ENCODE data around the gene TMEM30A. TPM values are rescaled to one million over a fixed set of nuclear protein-coding genes. Genes with fewer than 3 reads are reported as not detected.

TMEM30A gene
- polyA plus RNA-seq, 1 donor: 133 TPM

DNA sequence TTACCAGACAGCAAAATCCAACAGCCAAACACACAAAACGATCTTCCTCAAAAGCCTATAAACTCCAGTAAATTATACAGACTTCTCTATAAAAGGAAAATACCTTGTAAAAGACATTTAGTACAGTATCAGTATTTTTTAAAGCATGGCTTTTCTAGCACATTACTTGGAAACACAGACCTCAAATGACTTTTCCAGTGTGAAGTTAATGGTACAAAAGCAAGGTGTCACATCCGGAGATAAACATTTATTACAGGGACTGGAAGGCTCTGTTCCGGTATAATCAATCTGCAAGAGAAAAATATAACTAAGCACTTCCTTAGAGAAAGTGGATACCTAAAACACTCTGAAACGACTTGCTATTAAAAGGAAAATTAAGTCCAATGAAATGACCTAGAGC is 17.1 kb downstream of the TMEM30A start:
- DNase-seq: no peak

DNA sequence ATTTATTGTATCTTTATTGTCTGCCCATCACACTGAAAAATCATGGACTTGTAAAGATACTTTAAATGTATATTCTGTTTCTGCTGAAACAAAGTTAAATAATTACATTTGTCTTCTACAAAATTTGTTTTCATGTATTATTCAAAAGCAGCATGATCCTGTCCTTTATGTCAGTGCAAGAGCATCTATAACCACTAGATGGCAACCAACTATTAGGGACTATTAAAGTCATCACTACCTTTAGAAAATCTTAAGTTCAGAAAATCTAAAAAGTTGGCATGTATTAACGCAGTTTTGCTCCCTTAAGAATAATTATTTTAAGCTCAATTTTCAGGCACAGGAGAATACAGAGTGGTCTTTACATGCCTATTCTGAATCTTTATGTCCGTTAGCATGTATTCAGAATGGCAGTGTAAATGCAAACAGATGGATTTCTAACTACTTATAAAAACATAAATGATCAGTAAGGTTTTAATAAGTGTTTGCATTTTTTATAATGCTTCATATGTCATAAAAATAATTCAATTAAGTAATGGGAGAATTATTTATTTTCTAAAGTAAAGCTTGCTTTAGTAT is 17.8 kb downstream of the TMEM30A start:
- peak; percentile 37 for DNase-seq

DNA sequence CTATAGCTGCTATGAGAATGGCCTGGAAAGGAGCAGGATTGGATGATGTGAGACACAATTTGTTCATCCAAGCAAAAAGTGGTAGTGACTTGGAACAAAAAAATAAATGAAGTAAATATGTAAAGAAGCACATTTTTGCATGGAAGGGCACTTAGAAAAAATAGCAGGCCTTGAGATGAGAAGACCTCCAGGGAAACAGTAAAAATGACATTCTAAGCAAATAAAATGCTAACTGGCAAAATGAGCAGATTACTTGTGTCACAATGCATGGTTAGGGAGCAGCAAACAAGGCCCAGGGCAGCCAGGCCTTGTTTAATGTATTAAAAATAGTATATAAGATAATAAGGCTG is 21.2 kb downstream of the TMEM30A start:
- DNase-seq: no peak

DNA sequence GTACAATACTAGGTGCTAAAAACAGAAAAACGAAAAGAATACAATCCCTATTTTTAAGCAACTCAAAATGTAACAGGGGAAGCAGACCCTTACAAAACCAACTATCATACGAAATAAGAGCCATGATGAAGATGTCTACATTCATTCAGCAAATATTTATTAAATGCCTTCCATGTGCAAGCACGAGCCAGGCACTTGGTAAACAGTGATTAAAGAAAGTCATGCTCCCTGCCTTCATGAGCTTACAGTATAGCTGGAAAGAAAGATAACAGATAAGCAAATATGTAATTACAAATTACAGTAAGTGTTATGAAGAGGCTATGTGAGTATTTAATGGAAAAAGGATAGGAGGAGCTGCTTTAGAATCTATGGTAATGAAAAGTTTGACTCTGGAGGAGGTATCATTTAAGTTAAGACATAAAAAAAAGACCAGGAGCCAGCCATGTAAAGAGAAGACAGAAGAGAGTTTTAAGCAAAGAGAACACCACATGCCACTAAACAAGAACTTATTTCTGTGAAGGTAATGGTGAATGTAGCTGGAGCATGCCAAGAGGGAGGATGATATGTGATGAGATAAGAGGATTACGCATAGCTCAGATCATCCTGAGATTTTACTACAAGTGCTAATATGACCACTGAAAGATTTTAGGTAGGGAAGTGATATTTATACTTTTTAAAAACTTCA is 21.7 kb downstream of the TMEM30A start:
- no peak for DNase-seq

DNA sequence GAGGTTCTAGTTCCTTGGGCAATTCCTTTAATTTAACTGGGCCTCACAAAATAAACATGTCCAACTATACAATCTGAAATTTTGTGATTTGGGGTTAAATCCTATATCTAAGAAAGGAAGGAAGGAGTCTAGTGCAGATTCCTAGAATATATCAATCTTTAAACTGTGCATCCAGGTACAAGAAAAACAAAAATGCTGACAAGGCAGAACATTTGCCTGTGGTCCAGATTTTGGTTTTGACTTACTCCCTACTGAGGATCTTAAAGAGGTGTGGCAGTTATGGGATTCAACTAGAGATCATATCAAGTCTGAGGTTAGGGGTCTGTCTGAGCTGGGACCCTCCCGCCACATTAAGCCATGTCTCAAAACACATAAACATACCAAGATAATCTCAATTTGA is 23.3 kb downstream of the TMEM30A start:
- no peak for DNase-seq

DNA sequence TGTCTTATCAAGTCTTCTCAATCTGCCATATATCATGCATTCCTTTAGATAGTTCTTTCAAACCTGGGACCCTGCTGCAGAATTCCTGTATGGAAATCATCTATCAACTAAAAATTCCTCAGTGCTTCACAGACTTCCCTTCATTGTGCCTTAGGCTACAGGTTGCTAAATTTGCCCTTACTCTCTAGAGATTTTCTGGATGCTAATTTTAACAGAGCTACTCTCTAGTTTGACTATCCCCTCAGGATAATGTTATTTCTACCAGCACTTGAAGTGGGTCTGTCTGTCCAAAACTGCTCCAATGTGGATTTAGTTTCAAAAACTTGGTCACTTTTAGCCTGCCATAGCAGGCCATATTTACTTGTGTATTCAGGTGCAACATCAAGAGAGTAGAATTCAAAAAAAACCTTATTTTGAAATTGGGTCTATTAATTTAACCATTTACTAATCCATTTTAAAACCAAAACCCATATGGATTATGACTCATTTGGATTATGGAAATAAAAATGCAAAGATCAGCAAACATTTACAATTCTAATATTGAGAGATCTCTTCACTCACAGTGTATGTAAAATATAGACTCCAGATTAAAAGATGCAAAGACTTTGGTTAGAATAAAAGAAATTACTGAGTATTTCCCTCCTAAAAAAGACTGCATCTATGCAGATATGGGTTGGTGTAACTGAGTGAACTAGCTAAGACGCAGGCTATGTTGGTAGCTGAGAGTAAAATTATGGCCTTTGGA is 27.1 kb downstream of the TMEM30A start:
- no peak for DNase-seq

DNA sequence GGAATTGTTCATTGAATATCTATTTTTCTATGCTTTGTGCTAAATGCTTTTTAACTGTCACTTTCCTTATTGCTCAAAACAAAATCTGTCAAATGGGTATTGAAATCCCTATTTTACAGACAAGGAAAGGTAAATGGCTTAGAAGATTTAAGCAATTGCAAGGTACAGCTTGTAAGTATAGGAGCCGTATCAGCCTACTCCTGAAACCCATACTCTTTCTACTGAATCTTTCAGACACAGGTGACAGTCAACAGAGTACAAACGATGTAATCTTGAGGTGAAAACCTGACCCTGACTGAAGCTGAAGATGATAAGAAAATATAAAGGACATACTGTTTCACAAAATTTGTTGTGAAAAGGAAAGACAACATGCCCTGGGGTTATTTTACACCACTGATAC is 34.0 kb downstream of the TMEM30A start:
- no peak for DNase-seq

DNA sequence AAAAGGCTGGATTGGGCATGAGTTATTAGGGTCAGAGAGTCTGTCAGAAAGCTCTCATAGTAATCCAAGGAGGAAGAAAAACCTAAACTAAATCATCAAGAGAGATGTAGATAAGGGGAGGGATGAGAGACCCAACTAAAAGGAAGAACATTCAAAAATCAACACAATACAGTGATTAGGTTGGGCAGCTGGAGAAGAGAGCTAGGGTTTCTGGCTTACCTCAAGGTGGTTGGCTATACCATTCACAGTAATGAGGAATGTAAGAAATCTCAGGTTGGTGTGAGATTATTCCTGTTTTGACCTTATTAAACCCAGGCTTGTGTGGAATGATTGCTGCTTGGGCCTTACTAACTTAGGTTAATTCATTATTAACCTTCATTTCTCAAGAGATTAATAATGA is 34.8 kb downstream of the TMEM30A start:
- no peak for DNase-seq

DNA sequence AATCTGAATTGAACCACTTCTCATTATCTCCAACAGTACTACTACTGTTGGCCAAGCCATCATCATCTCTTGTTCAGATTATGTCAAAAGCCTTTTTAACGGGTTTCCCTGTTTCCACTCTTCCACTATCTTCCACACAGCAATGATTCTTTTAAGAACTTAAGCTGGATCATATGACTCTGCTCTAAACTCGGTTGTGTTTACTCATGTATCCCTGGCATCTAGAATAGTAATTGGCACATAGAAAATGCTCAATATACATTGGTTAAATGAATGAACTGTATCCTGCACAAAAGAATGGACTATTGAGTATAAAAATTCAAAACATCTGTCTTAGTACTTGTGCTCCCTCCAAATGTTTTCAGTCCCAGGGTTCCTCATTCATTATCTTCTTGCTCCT is 38.2 kb downstream of the TMEM30A start:
- DNase-seq: no peak

DNA sequence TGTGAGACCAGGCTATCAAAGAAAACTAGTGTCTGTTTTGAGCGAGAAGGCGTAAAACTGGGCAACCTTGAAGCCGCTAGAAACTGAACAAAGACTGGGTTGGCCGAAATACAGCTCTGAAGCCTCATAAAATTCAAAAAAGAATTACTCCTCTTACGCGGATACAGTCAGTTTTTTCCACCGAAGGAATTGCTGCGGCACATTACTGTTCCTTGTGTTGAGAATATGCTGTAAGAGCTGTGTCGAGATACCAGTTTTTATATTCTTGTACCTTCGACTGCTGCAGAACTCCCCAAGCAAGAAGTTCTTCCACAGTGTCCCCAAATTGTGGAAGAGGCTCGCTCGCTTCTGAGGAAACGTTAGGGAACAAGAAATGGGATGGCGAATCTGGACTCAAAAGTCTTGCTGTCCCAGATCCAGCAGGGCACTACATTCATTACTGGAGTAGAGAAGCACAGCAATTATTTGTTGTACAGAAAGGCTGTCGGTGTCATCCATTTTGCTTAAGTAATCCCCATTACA is 40.5 kb downstream of the TMEM30A start:
- DNase-seq: no peak

DNA sequence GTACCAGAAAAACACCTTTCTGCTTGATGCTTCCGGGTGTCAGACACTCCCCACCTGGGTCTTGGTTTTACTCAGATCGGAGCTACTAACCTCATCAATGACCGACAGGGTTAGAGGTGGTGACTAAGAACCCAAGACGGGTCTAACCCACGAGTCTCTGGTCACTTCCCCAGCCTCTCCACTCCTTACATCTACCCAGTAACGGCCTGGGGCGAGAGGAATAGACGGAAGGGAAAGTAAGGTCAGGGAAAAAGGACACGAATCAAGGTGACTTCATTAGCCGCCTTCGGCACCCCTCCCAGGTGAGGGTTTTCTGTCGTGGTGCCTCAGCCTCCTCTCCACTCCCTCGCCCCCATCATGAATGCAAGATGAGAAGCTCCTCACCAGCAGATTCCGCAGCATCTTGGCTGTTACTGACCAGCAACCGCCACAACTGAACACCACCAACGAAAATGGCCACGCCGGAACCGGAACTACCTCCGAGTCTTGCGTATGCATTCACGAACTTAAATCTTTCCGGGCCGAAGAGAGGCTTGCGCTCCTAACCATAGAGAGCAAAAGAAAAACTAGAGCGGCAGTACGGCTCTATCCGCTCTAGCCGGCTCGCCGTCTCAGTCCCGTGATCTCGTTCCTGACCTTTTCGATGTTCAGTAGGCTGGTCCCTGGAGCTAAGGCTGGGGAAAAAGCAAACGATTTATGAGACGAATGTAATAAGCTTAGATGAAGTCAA is 41.1 kb downstream of the TMEM30A start, which contains the start of gene COX7A2:
Gene COX7A2, minus strand, starts transcription at position 469 of the 730 bp plus-strand sequence. Its CDS starts 67 bp downstream, at position 402.
- DNase-seq: peak; percentile 95

DNA sequence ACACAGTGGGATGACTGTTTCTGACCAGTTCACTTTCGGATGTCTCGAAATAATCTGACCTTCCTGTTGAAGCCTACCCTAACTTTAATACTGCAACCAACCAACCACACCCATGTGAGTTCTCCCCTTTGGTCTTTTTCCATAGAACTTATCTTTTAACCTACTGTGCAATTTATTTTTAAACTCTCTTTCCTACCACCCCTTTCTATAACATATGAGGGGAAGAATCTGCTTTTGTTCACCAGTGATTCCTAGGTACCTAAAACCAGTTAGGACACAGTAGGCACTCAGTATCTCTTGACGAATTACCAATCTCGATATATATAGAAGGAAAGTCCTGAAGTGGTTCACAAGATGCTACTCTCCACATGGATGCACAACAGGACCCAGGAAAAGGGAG is 48.0 kb downstream of the TMEM30A start:
- no peak for DNase-seq

DNA sequence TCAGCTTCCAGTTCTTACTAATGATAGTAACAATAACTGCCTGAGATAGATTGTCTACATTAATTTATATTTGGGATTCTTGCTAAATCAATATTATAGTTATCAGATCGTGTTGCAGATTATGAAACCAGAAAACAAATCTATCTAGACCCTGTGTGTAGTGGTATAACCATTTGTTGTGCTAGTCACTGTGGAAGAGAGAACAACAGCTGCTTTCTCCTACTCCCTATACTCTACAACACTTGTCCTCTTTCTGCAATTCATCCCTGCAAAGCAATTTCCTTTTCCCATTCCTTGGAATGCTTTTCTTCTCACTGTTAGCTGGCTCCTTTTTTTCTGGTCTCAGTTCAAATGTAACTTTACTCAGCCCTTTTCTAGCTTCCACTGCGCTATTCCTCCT is 49.3 kb downstream of the TMEM30A start:
- no peak for DNase-seq

DNA sequence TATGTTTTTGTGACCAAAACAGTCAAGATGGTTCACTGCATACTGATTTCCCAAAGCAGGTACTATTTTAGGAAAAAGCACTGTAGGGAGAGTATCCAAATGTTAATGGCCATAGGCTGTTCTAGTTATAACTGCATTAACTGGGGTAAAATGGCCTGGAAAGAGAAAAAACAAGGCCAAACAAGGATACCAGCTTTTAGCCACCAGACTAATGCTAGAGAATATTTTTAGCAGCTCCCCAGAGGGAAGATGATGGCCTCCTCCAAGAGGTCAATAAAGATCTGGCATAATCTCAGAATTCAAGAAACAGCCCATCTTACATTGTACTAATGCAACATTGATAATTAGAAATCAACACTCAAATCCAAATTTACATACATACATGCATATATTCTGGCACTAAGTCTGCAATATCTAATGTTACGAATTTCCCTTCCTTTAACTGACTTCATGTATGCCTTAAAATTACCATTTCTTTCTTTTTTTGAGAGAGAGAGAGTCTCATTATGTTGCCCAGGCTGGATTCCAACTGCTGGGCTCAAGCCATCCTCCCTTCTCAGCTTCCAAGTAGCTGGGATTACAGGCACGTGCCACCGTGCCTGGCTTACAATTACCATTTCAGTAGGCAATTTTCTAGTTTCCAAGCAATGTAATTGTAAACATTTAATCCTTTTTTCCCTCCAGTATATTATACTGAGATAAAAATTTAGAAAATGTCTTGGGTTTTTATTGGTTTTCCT is 50.3 kb downstream of the TMEM30A start:
- no peak for DNase-seq

DNA sequence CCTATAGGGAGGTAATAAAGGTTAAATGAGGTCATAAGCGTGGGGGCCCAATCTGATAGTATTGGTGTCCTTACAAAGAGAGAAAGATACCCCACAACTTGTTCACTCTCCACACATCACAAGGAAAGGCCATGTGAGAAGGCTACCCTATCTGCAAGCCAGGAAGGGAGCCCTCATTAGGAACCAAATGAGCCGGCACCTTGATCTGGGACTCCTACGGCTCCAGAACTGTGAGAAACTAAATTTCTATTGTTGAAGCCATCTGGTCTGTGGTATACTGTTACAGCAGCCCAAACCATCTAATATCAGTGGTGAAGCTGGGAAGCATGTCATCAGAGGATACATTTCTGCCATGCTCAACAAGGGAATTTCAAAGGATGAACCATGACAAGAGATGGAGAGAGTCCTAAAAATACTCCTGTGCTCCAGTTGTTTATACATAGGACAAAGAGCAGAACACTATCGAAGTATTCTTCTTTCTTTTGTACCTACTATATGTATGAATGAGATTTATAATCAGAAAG is 51.4 kb downstream of the TMEM30A start:
- no peak for DNase-seq

DNA sequence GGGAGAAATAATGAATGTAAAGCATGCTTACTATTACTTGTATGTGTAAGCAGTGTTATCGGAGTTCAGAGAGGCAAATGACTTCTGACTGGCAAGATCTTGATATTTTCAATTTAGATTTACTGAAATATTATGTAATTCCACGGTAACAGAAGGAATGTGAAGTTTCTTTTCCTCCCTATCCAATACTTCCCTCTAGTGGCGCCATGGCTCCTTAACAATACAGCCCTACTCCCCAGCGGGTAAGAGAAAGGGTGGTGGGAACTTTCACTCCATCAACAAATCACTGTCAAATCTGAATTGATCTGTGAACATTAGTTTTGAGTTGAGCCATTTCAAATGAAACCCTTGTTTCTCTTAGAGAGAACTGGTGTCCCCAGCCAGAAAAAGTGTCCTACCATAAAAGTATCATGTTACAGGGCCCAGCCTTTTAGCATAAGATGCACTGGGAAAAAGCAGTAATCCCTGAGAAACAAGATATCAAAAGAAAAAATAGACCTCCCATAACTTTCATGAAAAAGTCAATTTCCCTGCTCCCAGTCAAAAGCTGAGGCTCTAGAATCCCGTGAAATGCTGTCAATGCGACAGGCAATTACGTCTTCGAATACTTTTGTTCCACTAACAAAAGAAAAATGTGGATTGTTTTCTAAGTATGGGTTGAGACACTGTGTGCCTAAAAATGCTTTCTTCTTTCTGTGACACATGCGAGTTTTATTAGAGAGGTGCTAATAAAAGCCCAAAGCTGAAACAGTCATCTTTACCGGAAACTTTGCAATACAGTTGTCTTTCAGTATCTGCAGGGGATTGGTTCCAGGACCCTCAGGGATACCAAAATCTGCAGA is 53.9 kb downstream of the TMEM30A start:
- no peak for DNase-seq

DNA sequence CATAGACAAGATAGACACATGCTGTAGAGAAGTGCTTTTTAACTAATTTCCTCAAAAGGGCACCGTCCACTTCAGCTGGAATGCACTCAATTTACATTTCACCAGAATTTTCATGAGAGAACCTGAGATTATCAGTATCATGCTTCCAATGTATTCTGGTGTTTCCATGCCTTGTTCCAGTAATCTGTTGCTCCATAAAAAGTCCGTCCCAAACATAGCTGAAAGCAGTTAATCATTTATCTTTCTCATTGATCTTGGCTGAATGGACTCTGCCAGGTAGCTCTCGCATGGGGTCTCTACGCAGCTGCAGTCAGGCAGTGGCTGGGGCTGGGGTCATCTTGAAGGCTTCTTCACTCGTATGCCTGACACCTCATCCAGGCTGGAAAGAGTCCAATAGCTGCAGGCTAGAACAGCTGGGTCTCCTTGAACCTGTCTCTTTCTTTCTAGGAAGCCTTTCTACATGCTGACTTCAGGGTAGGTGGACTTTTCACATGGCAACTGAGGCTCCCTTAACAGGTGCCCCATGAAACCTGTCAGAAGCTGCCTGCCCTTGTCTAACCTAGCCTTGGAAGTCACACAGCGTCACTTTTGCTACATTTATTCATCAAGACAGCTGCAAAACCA is 60.2 kb downstream of the TMEM30A start:
- no peak for DNase-seq

DNA sequence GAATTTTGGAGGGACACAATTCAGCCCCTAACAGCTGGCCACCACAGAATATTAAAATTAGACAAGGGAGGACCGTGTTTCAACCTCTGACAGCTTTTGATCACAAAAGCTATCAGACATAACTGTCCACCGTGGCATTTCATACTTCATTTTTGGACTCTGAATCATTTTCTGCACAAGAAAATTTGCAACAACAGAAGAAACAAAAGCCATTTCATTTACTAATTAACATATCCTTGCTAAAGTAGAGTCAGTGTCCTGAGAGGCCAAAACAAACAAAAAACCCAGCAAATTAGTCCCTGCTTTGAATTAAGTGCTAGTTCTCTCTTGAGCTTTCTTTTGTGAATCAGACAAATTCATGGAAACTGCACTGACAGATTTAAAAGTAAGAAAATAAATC is 61.2 kb downstream of the TMEM30A start:
- DNase-seq: no peak

DNA sequence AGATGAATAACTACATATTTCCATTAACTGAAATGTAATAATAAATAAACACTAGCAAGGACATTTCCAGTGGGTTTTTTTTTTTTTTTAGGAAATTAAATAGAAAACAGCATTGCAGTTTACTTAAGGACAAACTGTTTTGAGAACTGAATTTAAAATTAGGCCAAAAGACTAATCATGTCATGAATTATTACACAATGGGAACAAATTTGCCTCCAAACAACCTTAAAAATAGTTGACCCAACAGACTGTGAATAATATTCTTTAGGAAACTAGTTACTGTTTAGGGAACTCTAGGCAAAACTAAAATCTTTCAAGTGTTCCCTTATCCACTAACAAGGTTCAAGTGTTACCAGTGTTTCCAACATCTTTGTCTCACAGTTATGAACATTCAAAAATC is 62.3 kb downstream of the TMEM30A start:
- no peak for DNase-seq

DNA sequence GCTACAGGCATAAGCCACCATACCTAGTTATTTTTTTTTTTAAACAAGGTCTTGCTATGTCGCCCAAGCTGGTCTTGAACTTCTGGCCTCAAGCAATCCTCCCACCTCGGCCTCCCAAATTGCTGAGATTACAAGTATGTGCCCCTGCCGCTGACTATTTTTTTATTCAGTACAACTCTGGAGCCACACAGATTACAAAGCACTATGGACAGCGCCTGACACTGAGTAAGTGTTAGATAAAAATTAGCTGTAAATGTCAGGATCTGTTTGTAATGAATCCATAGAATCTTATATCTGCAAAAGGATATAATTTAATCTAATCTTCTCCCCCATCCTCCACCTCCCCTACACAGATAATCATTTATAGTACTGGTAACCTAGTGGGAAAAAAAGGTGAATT is 63.5 kb downstream of the TMEM30A start:
- no peak for DNase-seq

All from left kidney (tissue), 2 donors.